Mesendoderm (in vitro differentiated cells): ENCODE results near the gene EEA1.

ENCODE experiments used
- DNase-seq: peaks from one replicate; pipeline ENCODE4 v3.0.0; 2013
- H2AK5ac ChIP-seq: 2 replicates; pipeline ENCODE4 v1.6.1; 2013; ENCODE audit warnings: low read length, inconsistent platforms
- H2BK120ac ChIP-seq: 2 replicates; pipeline ENCODE4 v1.6.1; 2013; ENCODE audit warnings: low read depth, mild to moderate bottlenecking, low read length, moderate library complexity, mixed read lengths
- H2BK15ac ChIP-seq: replicated peaks from 2 replicates; pipeline ENCODE4 v1.6.1; 2013; ENCODE audit warnings: low read depth, mild to moderate bottlenecking, moderate library complexity
- H2BK5ac ChIP-seq: 2 replicates; pipeline ENCODE4 v1.6.1; 2013; ENCODE audit warnings: low read length, inconsistent platforms
- H3K18ac ChIP-seq: 2 replicates; pipeline ENCODE4 v1.6.1; 2013; ENCODE audit warnings: mild to moderate bottlenecking, low read length, mixed read lengths
- H3K23ac ChIP-seq: one replicate; pipeline ENCODE4 v1.6.1; 2013; ENCODE audit warnings: low read length
- H3K27ac ChIP-seq: 2 replicates; pipeline ENCODE4 v1.5.1; 2013; ENCODE audit warnings: low read depth, mild to moderate bottlenecking, inconsistent platforms, low read length, moderate library complexity
- H3K27me3 ChIP-seq: 2 replicates; pipeline ENCODE4 v1.6.1; 2013; ENCODE audit warnings: low read length, control low read depth, mild to moderate bottlenecking, inconsistent platforms; ENCODE audit not compliant: insufficient read depth, poor library complexity
- H3K36me3 ChIP-seq: 2 replicates; pipeline ENCODE4 v1.6.1; 2013; ENCODE audit warnings: low read length, inconsistent platforms; ENCODE audit not compliant: control insufficient read depth, insufficient read depth
- H3K4ac ChIP-seq: one replicate; pipeline ENCODE4 v1.6.1; 2013; ENCODE audit warnings: low read depth, mild to moderate bottlenecking, low read length, moderate library complexity
- H3K4me1 ChIP-seq: 2 replicates; pipeline ENCODE4 v1.6.1; 2013; ENCODE audit warnings: low read depth, low read length, inconsistent platforms; ENCODE audit not compliant: control insufficient read depth
- H3K4me2 ChIP-seq: 2 replicates; pipeline ENCODE4 v1.6.1; 2013; ENCODE audit warnings: low read length
- H3K4me3 ChIP-seq: 2 replicates; pipeline ENCODE4 v1.5.1; 2013; ENCODE audit warnings: mild to moderate bottlenecking, low read length
- H3K56ac ChIP-seq: one replicate; pipeline ENCODE4 v1.6.1; 2013; ENCODE audit warnings: low read length
- H3K79me1 ChIP-seq: 2 replicates; pipeline ENCODE4 v1.6.1; 2013; ENCODE audit warnings: low read length, inconsistent platforms
- H3K79me2 ChIP-seq: 2 replicates; pipeline ENCODE4 v1.6.1; 2013; ENCODE audit warnings: mild to moderate bottlenecking, low read length; ENCODE audit not compliant: control insufficient read depth, insufficient read depth
- H3K9ac ChIP-seq: 2 replicates; pipeline ENCODE4 v1.6.1; 2013; ENCODE audit warnings: low read length, inconsistent platforms
- H4K5ac ChIP-seq: one replicate; pipeline ENCODE4 v1.6.1; 2013; ENCODE audit warnings: low read length
- H4K8ac ChIP-seq: one replicate; pipeline ENCODE4 v1.6.1; 2013; ENCODE audit warnings: low read depth, mild to moderate bottlenecking, control low read depth, low read length, moderate library complexity
- WGBS: extraction: QIAGEN DNeasy Blood & Tissue Kit; methylation state at CpG from one replicate; pipeline ENCODE4 v1.1.7; 2013; ENCODE audit warnings: low lambda C conversion rate, missing lambda C conversion rate; ENCODE audit not compliant: insufficient coverage; ENCODE audit errors: extremely low coverage; 5-methylcytosine and 5-hydroxymethylcytosine counted together

Gene EEA1

DNA sequence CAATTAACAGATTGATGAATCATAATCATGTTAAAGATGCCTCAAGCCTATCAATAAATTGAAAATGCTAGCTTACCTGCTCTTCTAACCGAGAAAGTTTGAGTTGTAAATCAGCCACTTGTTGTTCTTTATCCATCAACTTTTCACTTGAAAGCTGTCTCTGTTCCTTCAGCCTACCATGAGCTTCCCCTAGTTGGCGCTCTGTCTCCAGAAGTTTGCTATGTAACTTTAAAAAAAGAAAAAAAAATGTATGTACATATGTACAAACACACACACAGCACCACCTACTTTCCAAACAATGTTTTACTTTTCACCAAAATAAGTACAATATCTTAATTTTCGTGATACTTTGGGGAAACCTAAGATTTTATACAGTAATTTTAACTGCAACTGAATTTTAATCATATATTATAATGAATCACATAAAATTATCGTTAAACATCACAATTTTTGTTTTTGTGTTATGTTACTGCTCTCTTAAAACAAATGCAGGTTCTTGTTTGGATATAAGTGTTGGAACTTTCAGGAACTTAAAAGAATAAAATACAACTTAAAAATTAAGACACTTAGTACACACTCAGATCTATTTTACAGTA, 101.2 kb downstream of the EEA1 start:
- Histone ChIP-seq H3K4me1 (no peaks in the 10 kb centered on the region), H3K18ac (no peak overlapping the region), H3K4me2 (no peak overlapping the region), H3K79me2 (no peaks in the 10 kb centered on the region), H3K4ac (no peak overlapping the region), H3K9ac (no peak overlapping the region), H2BK15ac (no peak overlapping the region), H2BK5ac (no peak overlapping the region), H4K8ac (no peak overlapping the region), H3K23ac (no peak overlapping the region), H3K36me3 (no peaks in the 10 kb centered on the region), H3K4me3 (no peak overlapping the region), H3K27ac (no peak overlapping the region), H2BK120ac (no peak overlapping the region), H3K79me1 (no peaks in the 10 kb centered on the region), H4K5ac (no peak overlapping the region), H2AK5ac (no peak overlapping the region), H3K56ac (no peak overlapping the region), H3K27me3 (no peaks in the 10 kb centered on the region)
- WGBS = 100% methylated on average over 1 of the region's 4 CpGs
- peak; percentile 40 for DNase-seq

DNA sequence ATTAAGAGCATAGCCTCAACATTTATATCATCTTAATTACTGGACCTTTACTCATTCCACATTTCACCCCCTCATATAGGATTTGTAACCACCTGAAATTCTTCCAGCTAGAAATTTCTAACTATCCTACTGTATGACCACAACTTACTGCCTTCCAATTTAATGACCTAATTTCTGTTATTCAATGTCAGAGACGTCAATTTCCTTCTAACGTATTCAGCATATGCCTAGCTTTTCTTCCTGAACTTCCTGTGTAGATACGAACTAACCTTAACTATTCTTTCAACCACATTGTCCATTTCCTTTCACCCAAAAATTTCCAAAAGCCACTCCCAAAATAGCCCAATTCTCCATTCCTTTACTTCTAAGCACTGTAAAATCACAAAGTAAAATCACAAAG, 108.0 kb downstream of the EEA1 start:
- Histone ChIP-seq H3K27ac (no peak overlapping the region), H3K36me3 (no peaks in the 10 kb centered on the region), H3K18ac (no peak overlapping the region), H2BK5ac (no peak overlapping the region), H3K27me3 (no peaks in the 10 kb centered on the region), H2BK120ac (no peak overlapping the region), H3K9ac (no peak overlapping the region), H3K4me2 (no peak overlapping the region), H3K23ac (no peak overlapping the region), H2AK5ac (no peak overlapping the region), H3K79me2 (no peaks in the 10 kb centered on the region), H3K4ac (no peak overlapping the region), H3K56ac (no peak overlapping the region), H3K4me1 (no peaks in the 10 kb centered on the region), H4K8ac (no peak overlapping the region), H4K5ac (no peak overlapping the region), H3K4me3 (no peak overlapping the region), H3K79me1 (no peaks in the 10 kb centered on the region), H2BK15ac (no peak overlapping the region)
- 100% methylated on average over 1 of the region's 3 CpGs for WGBS
- no peak for DNase-seq

DNA sequence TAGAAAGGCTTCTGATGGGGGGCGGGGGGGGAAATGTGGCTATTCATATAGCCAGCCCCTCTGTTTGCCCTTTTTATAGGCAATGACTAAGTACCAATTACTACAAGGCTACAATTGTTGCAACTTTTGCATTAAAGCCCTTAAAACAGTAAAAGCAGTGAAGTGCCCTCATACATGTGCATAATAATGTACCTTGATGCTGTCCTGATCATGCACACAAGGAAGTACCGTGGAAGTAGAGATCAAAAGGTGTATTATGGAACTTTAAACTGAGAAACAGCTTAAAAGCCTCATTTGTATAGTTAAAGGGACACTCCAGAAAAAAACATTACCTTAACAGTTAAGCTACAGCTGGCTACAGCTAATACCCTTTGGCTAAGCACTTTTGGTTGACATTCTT, 114.5 kb downstream of the EEA1 start:
- no peak overlapping the region for H2AK5ac ChIP-seq

DNA sequence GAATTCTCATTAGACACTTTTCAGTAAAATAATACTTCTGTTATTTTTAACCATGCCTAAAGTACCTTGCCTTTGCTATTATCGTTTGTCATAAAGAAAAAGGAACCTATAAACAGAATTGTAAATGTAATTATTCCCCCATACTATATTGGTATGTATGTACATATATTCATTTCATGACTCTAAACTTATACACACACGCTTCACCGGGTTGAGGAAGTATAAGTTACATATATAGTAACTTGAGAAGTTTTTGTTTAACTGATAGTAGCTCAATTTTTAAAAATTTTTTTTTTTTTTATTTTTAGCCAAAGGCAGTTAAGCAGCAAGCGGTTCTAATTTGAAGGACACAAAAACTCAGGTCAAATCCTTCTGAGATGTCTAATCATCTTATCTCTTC, 118.7 kb downstream of the EEA1 start:
- no peak for DNase-seq
- Histone ChIP-seq H2BK120ac (no peak overlapping the region), H2BK15ac (no peak overlapping the region), H3K4me3 (no peak overlapping the region), H2AK5ac (no peak overlapping the region), H3K79me2 (no peaks in the 10 kb centered on the region), H3K9ac (no peak overlapping the region), H3K18ac (no peak overlapping the region), H3K36me3 (no peaks in the 10 kb centered on the region), H3K4ac (no peak overlapping the region), H4K5ac (no peak overlapping the region), H3K4me1 (no peaks in the 10 kb centered on the region), H3K27ac (no peak overlapping the region), H3K23ac (no peak overlapping the region), H3K56ac (no peak overlapping the region), H3K4me2 (no peak overlapping the region), H2BK5ac (no peak overlapping the region), H3K27me3 (no peaks in the 10 kb centered on the region), H3K79me1 (no peaks in the 10 kb centered on the region), H4K8ac (no peak overlapping the region)
- WGBS = no CpG with 5 or more reads among the region's 4 CpGs

More for the DNA sequence above, 114.5 kb downstream of the EEA1 start:
- Histone ChIP-seq H3K4me3 (no peak overlapping the region), H3K23ac (no peak overlapping the region), H3K27me3 (no peaks in the 10 kb centered on the region), H3K36me3 (no peaks in the 10 kb centered on the region), H3K79me2 (no peaks in the 10 kb centered on the region), H2BK5ac (no peak overlapping the region), H3K4me2 (no peak overlapping the region), H3K56ac (no peak overlapping the region), H3K4ac (no peak overlapping the region), H3K27ac (no peak overlapping the region), H2BK15ac (no peak overlapping the region), H3K4me1 (no peaks in the 10 kb centered on the region), H4K8ac (no peak overlapping the region), H4K5ac (no peak overlapping the region), H3K79me1 (no peaks in the 10 kb centered on the region), H3K9ac (no peak overlapping the region), H2BK120ac (no peak overlapping the region), H3K18ac (no peak overlapping the region)
- DNase-seq = no peak
- WGBS = no CpG with 5 or more reads among the region's 2 CpGs

DNA sequence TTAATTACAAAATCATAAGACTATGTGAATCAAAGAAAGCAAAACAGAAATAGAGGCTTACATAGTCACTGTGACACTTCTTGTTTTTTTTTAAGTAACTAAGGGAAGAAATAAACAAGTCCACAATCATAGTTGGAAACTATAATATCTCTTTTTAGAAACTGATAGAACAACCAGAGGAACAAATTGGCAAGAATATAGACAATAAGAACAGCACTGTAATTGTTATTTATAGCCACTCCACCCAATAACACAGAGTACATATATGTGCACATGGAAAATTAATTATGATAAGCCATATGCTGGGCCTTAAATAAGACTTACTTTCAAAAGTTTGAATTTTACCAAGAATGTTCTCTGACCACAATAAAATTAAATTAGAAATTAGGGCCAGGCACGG, 125.2 kb downstream of the EEA1 start:
- Histone ChIP-seq H3K18ac (no peak overlapping the region), H3K4me1 (no peaks in the 10 kb centered on the region), H3K79me2 (no peaks in the 10 kb centered on the region), H2BK5ac (no peak overlapping the region), H3K23ac (no peak overlapping the region), H3K79me1 (no peaks in the 10 kb centered on the region), H4K8ac (no peak overlapping the region), H3K27ac (no peak overlapping the region), H3K36me3 (no peaks in the 10 kb centered on the region), H3K9ac (no peak overlapping the region), H3K27me3 (no peaks in the 10 kb centered on the region), H3K4ac (no peak overlapping the region), H2BK15ac (no peak overlapping the region), H3K4me2 (no peak overlapping the region), H3K4me3 (no peak overlapping the region), H2BK120ac (no peak overlapping the region), H4K5ac (no peak overlapping the region), H2AK5ac (no peak overlapping the region), H3K56ac (no peak overlapping the region)
- WGBS = no CpG with 5 or more reads among the region's 1 CpG
- DNase-seq = no peak

DNA sequence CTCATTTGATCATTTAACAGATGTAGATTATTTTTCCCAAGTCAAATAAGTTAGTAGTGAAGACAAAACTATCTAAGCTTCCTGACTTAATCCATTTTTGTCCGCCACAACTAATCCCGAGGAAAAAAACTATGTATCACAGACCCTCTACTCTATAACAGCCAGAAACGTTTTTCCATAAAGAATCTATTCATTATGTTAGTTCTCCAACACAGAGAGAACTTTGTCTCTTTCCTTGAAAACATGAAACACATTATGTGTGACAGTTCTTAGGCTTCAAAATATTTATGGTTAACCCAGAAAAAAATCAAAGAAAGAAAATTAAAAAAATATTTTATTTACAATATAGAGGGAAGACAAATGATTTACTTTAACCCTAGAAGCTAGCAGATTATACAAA, 126.2 kb downstream of the EEA1 start:
- Histone ChIP-seq H2AK5ac (no peak overlapping the region), H3K18ac (no peak overlapping the region), H3K4ac (no peak overlapping the region), H3K4me2 (no peak overlapping the region), H3K23ac (no peak overlapping the region), H3K4me1 (no peaks in the 10 kb centered on the region), H3K9ac (no peak overlapping the region), H2BK15ac (no peak overlapping the region), H3K79me2 (no peaks in the 10 kb centered on the region), H3K4me3 (no peak overlapping the region), H2BK120ac (no peak overlapping the region), H4K8ac (no peak overlapping the region), H3K36me3 (no peaks in the 10 kb centered on the region), H4K5ac (no peak overlapping the region), H3K79me1 (no peaks in the 10 kb centered on the region), H3K27me3 (no peaks in the 10 kb centered on the region), H3K27ac (no peak overlapping the region), H3K56ac (no peak overlapping the region), H2BK5ac (no peak overlapping the region)
- DNase-seq = no peak
- WGBS = no CpG with 5 or more reads among the region's 3 CpGs
